Activated T-helper 1 cell treated with anti-CD3 and anti-CD28 coated beads, Interleukin-2, amount 50 U/mL, for 16 hours (primary cell): Measurements from ENCODE around the gene RAPGEF1.
"Not testable (repeated sequence)": the region's sequence is repeated elsewhere in the genome, so short reads cannot be mapped to it uniquely, and the experiment has no call there.

Experiments used
- DNase-seq, 2 donors: peaks; one replicate each; pipeline ENCODE4 v3.0.0-alpha.2; 2020; ENCODE audit warnings: low read depth in 1 of 2, low spot score in 1 of 2

The RAPGEF1 gene

GRCh38 chr9:131575946-131576853, 163.7 kb downstream of the RAPGEF1 start:
- no peak for DNase-seq

GRCh38 chr9:131574730-131575640, 164.9 kb downstream of the RAPGEF1 start:
- DNase-seq, result no peak

- DNase-seq, result no peak
These were observed 172.0 kb downstream of the RAPGEF1 start for GRCh38 chr9:131567910-131568309.

- DNase-seq, result no peak
These were observed 173.7 kb downstream of the RAPGEF1 start for GRCh38 chr9:131566158-131566557.

GRCh38 chr9:131565369-131565768, 174.5 kb downstream of the RAPGEF1 start:
- DNase-seq, result no peak

- no peak for DNase-seq
These were observed 177.6 kb downstream of the RAPGEF1 start for GRCh38 chr9:131562032-131562959.

GRCh38 chr9:131559421-131560000, 180.4 kb downstream of the RAPGEF1 start:
- no peak for DNase-seq

- no peak for DNase-seq
These were observed 181.9 kb downstream of the RAPGEF1 start for GRCh38 chr9:131557855-131558548.

- no peak for DNase-seq
These were observed 183.8 kb downstream of the RAPGEF1 start for GRCh38 chr9:131555841-131556673.

GRCh38 chr9:131554843-131555351, 185.0 kb downstream of the RAPGEF1 start:
- no peak for DNase-seq

GRCh38 chr9:131554087-131554842, 185.6 kb downstream of the RAPGEF1 start:
- no peak for DNase-seq

GRCh38 chr9:131552030-131552429, 187.8 kb downstream of the RAPGEF1 start:
- no peak for DNase-seq

- not testable (repeated sequence) for DNase-seq
These were observed 189.4 kb downstream of the RAPGEF1 start for GRCh38 chr9:131550465-131550864.

- DNase-seq, result not testable (repeated sequence)
These were observed 190.7 kb downstream of the RAPGEF1 start for GRCh38 chr9:131549186-131549585.

GRCh38 chr9:131546336-131547084, 193.4 kb downstream of the RAPGEF1 start:
- no peak for DNase-seq

GRCh38 chr9:131545786-131546335, 194.0 kb downstream of the RAPGEF1 start:
- DNase-seq, result no peak
